Right lobe of liver (tissue), 6 donors: ENCODE results near the gene ZNF691. TPM values are rescaled to one million over a fixed set of nuclear protein-coding genes. Genes with fewer than 3 reads are reported as not detected.
A peak's percentile ranks its signal among the peaks of the same experiment; 100 is the strongest.

ENCODE experiments used
- ATAC-seq, 4 donors: fragments of 200-7000 bp; cut with Tn5 transposase; one replicate each; pipeline ENCODE4 v1.9.1; 2020; ENCODE audit warnings: mild to moderate bottlenecking in 4 of 4, moderate library complexity in 4 of 4
- DNase-seq, 3 donors: peaks; one replicate each; pipeline ENCODE4 v3.0.0-alpha.2; 2020
- H3K27ac ChIP-seq, 3 donors: fragments of 200-600 bp; one replicate each; pipeline ENCODE4 v1.8.0; 2022
- H3K27me3 ChIP-seq, 2 donors: fragments of 200-600 bp; one replicate each; pipeline ENCODE4 v1.8.0; 2022
- H3K36me3 ChIP-seq, 4 donors: fragments of 200-600 bp; sonication (generic) in 1 of 4; one replicate each; pipeline versions ENCODE4 v1.5.1 to v1.8.0; 2017 to 2022; ENCODE audit warnings: control low read depth in 1 of 4
- H3K4me1 ChIP-seq, 4 donors: fragments of 200-600 bp; sonication (generic) in 1 of 4; one replicate each; pipeline versions ENCODE4 v1.5.1 to v1.8.0; 2017 to 2022; ENCODE audit warnings: control low read depth in 1 of 4
- H3K4me3 ChIP-seq, 3 donors: fragments of 200-600 bp; one replicate each; pipeline ENCODE4 v1.8.0; 2022
- H3K9me3 ChIP-seq, 4 donors: fragments of 200-600 bp; sonication (generic) in 1 of 4; one replicate each; pipeline versions ENCODE4 v1.5.1 to v1.8.0; 2017 to 2022; ENCODE audit warnings: control low read depth in 1 of 4
- POLR2A ChIP-seq: fragments of 450-650 bp; IDR thresholded peaks from one replicate; pipeline ENCODE4 v1.6.1; 2017; ENCODE audit warnings: antibody characterized with exemption, mild to moderate bottlenecking
- WGBS: methylation state at CpG from one replicate; pipeline ENCODE4 v1.1.6; 2018; ENCODE audit warnings: low coverage, low lambda C conversion rate; ENCODE audit not compliant: insufficient coverage; ENCODE audit errors: missing lambda C conversion rate; 5-methylcytosine and 5-hydroxymethylcytosine counted together
- intact Hi-C, 2 donors: fragments of 100-400 bp; cut with DNase I; formaldehyde crosslinking; loops; one replicate each; pipeline versions ENCODE4 v1.11.2 to v1.14.1; 2022
- total RNA-seq, 6 experiments: library from RNA; depleted of rRNA in 2 of 6; stranded (reverse); fragments of >200 nt in 2 of 6; fragmentation: NEBNext Ultra II Directional in 3 of 6; extraction: Animal tissue kit (Norgen Biotek cat#: 25700) in 3 of 6; gene quantifications; one replicate each; pipeline versions ENCODE4 v1.1.0 to v1.2.4, GENCODE V29; 2016 to 2023
- TF ChIP-seq, protein P1 (sequence below), 4 donors: fragments of 200-600 bp in 3 of 4; fragments of 450-650 bp in 1 of 4; IDR thresholded peaks; one replicate each; pipeline versions ENCODE4 v1.5.1 to v1.8.0; 2016 to 2022; ENCODE audit warnings: antibody characterized with exemption in 4 of 4, mild to moderate bottlenecking in 2 of 4
- donor health status: DM: no; HTN: yes; CAD: no.
- donor health status: DM: no; HTN: no; CAD: no.
- donor health status: DM: no; HTN: no; CAD: no.
- donor health status: DM: no; HTN: yes; CAD: no.
- donor health status: DM: no; HTN: yes; CAD: no.

ZNF691 gene
- total RNA-seq, 6 experiments from 2014 or later, result 5.0 to 9.5 (median 7.2) TPM

- intact Hi-C loops, result no loop called here
- Histone ChIP-seq H3K4me3 (no peak overlapping the region), H3K27ac (no peak overlapping the region), H3K36me3 (peaks cover 0 to 17% (median 1%) of the 10 kb centered on the region in 4 donors), H3K4me1 (peaks cover 0 to 8% (median 0%) of the 10 kb centered on the region in 4 donors), H3K27me3 (no peaks in the 10 kb centered on the region), H3K9me3 (no peaks in the 10 kb centered on the region)
- 95% methylated on average over 12 of the region's 17 CpGs for WGBS
- DNase-seq (no peak), ATAC-seq (no peak)
- TF ChIP-seq POLR2A, result no peak
- TF ChIP-seq, protein P1, sequence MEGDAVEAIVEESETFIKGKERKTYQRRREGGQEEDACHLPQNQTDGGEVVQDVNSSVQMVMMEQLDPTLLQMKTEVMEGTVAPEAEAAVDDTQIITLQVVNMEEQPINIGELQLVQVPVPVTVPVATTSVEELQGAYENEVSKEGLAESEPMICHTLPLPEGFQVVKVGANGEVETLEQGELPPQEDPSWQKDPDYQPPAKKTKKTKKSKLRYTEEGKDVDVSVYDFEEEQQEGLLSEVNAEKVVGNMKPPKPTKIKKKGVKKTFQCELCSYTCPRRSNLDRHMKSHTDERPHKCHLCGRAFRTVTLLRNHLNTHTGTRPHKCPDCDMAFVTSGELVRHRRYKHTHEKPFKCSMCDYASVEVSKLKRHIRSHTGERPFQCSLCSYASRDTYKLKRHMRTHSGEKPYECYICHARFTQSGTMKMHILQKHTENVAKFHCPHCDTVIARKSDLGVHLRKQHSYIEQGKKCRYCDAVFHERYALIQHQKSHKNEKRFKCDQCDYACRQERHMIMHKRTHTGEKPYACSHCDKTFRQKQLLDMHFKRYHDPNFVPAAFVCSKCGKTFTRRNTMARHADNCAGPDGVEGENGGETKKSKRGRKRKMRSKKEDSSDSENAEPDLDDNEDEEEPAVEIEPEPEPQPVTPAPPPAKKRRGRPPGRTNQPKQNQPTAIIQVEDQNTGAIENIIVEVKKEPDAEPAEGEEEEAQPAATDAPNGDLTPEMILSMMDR (IDR thresholded peaks at IDR 0.05), result no peak
These were observed 15.8 kb upstream of the ZNF691 start for GRCh38 chr1:42830631-42831030.

GRCh38 chr1:42831273-42831672, 15.1 kb upstream of the ZNF691 start:
- intact Hi-C loops, result no loop called here
- Histone ChIP-seq H3K9me3 (no peaks in the 10 kb centered on the region), H3K27ac (no peak overlapping the region), H3K4me1 (peaks cover 0 to 4% (median 0%) of the 10 kb centered on the region in 4 donors), H3K4me3 (no peak overlapping the region), H3K36me3 (peaks cover 0 to 17% (median 1%) of the 10 kb centered on the region in 4 donors), H3K27me3 (no peaks in the 10 kb centered on the region)
- DNase-seq, result no peak
- TF ChIP-seq, protein P1 (IDR thresholded peaks at IDR 0.05), result no peak
- no peak for TF ChIP-seq POLR2A
- no peak for ATAC-seq

DNA sequence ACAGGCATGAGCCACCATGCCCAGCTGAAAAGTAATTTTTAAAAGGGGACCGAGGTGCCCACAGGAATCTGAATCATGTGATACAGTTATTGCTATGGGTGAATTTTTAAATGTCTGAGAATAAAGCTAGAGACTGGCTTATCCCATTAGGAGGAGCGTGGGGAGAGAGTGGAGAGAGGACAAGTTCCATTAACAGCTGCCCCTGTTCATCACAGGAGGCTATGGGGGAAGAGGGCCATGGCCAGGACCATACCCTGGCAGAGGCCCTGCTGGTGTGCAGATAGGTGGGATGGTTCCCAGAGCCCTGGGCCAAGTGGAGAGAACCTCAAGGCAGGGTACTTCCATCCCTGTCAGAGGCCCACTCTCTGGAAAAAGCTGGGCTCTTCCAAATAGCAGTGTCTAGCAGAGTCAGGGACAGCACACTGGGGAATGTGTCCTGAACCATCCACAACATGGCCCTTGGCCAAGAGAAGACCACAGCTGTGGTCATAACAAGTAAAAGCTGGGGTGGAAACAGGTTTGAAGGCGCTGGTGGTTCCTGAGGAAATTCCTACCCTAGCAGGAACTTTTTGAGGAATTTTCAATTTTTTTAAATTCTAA, 13.7 kb upstream of the ZNF691 start:
- no peak overlapping the region for H3K4me3 ChIP-seq
- 86% methylated on average over 2 of the region's 3 CpGs for WGBS
- no peaks in the 10 kb centered on the region for H3K9me3 ChIP-seq
- DNase-seq (no peak), ATAC-seq (no peak)
- intact Hi-C loops, result no loop called here
- peaks cover 0 to 24% (median 1%) of the 10 kb centered on the region in 4 donors for H3K36me3 ChIP-seq
- no peak overlapping the region for H3K27ac ChIP-seq
- no peaks in the 10 kb centered on the region for H3K27me3 ChIP-seq
- TF ChIP-seq, protein P1 (IDR thresholded peaks at IDR 0.05), result no peak
- no peak for TF ChIP-seq POLR2A
- no peaks in the 10 kb centered on the region for H3K4me1 ChIP-seq

GRCh38 chr1:42833981-42834380, 12.4 kb upstream of the ZNF691 start:
- Histone ChIP-seq H3K36me3 (peaks cover 0 to 21% (median 1%) of the 10 kb centered on the region in 4 donors), H3K4me1 (no peaks in the 10 kb centered on the region), H3K27me3 (no peaks in the 10 kb centered on the region), H3K9me3 (no peaks in the 10 kb centered on the region), H3K4me3 (no peak overlapping the region), H3K27ac (no peak overlapping the region)
- peak in 2 of 4 donors; percentile 17 to 24 for ATAC-seq
- no peak for DNase-seq
- intact Hi-C loops, result no loop called here
- TF ChIP-seq POLR2A, result no peak
- TF ChIP-seq, protein P1 (IDR thresholded peaks at IDR 0.05), result no peak
- WGBS, result 85% methylated on average over 3 of the region's 4 CpGs
